ENCODE measurements around the gene CABP5.
"Not testable (repeated sequence)": the region's sequence is repeated elsewhere in the genome, so short reads cannot be mapped to it uniquely, and the experiment has no call there.

Gene CABP5

DNA sequence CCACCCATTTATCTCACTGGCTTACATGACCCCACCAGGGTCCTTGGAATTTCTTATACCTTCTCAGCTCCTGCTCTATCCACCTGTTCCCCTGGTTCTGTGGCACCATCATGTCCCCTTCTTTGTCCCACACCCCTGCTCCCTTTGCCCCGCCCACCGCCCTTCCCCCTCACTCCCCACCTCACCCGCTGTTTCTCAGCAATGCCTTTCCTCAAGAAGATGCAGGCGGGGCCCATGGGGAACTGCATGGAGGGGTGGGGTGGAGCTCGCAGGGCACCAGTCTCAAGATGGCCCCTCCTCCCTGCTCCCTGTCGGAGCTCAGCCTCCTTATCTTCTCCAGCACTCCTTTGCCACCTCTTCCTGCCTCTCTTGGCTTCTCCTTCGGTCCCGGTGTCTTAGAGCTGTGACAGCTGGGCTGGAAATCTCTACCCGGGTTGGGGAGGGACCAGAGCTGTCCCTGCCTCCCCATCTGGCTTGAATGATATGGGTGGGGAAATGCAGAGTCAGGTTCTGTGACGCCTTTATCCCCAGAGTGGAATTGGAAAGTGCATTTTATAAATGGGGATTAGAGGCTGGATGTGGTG, at the start of gene CABP5:
CABP5 (minus strand) TSS at position 405 of the 584 bp plus-strand sequence; CDS start at position 248, 157 bp downstream.
- no peak for DNase-seq (ENCODE audit: low read depth in 3 of 3)

DNA sequence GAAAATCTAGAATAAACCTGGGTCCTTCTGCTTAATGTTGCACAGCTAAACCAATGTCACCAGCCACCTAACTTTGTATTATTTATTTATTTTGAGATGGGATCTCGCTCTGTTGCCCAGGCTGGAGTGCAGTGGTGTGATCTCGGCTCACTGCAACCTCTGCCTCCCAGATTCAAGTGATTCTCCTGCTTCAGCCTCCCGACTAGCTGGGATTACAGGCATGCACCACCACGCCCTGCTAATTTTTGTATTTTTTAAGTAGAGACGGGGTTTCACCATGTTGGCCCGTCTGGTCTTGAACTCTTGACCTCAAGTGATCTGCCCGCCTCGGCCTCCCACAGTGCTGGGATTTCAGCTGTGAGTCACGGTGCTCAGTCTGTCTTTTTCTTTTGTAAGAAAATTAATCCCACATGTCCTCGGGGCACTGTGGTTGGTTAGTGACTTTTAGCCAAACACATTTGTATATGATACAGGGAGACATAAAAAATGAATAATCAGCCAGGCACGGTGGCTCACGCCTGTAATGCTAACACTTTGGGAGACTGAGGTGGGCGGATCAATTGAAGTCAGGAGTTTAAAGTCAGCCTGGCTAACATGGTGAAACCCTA, 47.3 kb upstream of the CABP5 start:
- not testable (repeated sequence) for DNase-seq (ENCODE audit: low read depth in 3 of 3)

DNA sequence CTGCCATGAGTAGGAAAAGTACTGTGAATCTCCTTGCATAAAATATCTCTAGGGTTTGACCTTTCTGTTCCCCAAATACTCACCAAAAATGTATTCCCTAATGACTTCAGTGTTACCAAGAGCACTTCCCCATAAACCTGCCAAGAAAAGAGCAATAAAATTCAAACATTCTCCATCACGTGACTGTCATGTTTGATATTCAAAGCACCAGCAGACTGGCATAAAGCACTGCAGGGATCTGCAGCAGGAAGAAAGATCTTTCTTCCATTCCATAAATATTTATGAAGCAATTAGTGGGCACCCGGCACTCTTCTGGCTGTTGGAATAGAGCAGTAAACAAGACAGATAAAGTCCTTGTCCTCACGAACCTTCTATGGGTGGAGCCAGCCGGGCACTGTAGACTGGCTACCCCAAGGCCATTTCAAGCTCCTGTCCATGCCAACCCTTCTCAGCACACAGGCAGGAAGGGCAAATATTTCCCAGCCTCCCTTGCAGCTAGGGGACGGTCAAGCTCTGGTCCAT, 46.5 kb upstream of the CABP5 start:
- DNase-seq (ENCODE audit: low read depth in 3 of 3), result no peak

DNA sequence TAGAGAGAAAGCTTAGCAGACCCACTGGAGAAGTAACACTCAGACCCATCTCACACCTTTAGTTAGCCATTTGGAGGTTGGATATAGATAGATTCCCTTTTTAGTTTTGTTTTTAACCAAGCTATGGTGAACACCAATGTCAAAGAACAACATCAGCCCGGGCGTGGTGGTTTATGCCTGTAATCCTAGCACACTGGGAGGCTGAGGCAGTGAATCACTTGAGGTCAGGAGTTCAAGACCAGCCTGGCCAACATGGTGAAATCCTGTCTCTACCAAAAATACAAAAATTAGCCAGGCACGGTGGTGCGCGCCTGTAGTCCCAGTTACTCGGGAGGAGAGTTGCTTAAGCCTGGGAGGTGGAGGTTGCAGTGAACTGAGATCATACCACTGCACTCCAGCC, 45.1 kb upstream of the CABP5 start:
- not testable (repeated sequence) for DNase-seq (ENCODE audit: low read depth in 3 of 3)

DNA sequence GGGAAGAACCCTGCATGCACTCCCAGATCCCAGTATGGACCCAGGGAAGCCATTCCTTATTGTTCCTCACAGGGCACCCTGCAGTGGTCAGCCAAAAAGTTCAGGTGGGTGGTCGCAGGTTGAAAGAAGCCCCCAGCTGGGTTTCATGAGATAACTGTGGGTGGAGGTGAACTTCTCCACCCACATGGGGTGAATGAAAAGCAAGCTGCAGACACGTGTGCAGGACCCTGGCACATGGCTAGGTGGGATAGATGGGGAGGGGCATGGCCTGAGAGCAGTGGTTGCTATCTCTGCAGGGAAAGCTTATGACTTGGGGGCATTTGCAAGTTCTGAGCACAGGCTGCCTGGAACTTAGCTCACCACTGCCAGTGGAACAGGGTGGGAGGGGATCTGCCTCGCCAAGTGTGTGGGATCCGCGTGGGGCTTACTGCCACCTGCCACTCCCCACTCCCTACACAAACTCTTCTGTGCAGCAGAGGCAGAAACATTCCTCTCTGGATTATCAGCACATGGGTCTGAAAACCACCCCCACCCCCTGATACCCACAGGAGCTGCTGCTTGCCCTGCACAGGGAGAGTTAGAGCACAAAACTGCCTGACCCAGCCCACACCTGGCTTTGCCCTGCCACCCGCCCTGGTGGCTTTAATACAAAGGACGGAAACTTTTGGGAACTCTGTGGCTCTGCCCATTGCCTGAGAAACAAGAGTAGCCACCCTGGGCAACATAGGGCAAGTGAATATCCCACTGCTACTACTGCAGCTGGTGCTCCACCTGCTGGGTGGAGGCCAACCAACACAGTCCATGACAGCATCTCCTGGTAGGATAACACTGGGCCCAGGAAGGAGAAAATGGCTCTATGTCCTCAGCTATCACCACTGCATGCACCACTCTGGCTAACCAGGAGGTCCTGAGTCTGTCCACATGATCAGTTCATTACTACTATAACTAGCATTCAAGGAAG, 42.3 kb upstream of the CABP5 start:
- no peak for DNase-seq (ENCODE audit: low read depth in 3 of 3)

DNA sequence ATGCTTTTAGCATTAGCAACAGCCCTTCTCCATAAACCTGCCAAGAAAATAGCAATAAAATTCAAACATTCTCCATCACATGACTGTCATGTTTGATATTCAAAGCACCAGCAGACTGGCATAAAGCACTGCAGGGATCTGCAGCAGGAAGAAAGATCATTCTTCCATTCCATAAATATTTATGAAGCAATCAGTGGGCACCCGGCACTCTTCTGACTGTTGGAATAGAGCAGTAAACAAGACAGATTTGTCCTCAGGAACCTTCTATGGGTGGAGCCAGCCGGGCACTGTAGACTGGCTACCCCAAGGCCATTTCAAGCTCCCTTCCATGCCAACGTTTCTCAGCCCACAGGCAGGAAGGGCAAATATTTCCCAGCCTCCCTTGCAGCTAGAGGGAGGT, 41.2 kb upstream of the CABP5 start:
- no peak for DNase-seq (ENCODE audit: low read depth in 3 of 3)

DNA sequence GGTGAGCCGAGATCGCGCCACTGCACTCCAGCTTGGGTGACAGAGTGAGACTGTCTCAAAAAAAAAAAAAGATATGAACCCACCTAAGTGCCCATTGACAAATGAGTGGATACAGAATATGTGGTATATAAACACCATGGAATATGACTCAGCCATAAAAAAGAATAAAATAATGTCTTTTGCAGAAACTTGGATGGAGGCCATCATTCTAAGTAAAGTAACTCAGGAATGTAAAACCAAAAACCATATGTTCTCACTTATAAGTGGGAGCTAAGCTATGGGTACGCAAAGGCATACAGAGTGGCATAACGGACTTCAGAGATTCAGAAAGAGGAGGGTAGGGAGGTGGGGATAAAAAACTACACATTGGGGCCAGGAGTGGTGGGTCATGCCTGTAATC, 37.2 kb upstream of the CABP5 start:
- DNase-seq (ENCODE audit: low read depth in 3 of 3), result no peak

DNA sequence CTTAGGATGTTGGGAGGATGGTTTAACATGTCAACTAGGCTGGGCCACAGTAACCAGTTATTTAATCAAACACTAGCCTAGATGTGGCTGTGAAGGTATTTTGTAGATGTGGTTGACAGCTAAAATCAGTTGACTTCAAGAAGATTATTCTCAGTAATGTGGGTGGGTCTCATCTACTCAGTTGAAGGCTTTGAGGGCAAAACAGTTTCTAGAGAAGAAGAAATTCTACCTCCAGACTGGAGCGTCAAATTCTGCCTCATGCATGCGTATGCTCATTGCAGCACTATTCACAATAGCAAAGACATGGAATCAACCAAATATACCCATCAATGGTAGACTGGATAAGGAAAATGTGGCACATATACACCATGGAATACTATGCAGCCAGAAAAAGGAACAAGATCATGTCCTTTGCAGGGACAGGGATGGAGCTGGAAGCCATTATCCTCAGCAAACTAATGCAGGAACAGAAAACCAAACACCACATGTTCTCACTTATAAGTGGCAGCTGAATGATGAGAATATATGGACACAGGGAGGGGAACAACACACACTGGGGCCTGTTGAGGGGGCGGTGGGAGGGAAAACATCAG, 26.4 kb upstream of the CABP5 start:
- DNase-seq (ENCODE audit: low read depth in 3 of 3), result not testable (repeated sequence)

DNA sequence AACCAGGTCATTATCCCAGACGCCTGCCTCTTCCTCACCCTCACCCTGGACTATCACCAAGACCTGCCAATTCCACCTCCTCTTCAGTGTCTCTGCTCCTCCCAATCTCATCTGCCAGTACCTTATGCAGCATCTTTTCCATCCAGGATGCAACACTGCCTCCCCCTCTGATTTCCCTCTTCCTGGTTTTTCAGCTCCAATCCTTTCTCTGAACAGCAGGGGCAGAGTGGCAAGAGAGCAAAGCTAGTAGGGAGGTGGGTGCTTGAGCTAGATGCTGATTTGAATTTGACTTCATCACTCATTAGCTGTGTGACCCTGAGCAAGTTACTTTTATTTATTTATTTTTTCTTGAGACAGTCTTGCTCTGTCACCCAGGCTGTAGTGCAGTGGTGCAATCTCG, 25.6 kb upstream of the CABP5 start:
- no peak for DNase-seq (ENCODE audit: low read depth in 3 of 3)

DNA sequence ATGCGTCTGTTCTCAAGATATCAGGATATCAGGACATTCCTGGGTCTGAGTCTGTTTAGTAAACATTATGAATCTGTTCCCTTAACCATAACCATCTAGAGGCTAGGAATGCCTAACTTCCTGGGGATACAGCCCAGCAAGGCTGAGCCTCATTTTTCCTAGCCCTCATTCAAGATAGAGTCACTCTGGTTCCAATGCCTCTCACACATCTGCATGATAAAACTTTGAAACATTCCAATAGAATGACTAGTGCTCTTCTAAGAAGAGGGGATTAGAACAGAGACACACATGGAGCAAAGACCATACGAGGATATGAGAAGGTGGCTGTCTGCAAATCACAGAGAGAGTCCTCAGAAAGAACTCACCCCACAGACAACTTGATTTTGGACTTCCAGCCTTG, 20.6 kb upstream of the CABP5 start:
- no peak for DNase-seq (ENCODE audit: low read depth in 3 of 3)

DNA sequence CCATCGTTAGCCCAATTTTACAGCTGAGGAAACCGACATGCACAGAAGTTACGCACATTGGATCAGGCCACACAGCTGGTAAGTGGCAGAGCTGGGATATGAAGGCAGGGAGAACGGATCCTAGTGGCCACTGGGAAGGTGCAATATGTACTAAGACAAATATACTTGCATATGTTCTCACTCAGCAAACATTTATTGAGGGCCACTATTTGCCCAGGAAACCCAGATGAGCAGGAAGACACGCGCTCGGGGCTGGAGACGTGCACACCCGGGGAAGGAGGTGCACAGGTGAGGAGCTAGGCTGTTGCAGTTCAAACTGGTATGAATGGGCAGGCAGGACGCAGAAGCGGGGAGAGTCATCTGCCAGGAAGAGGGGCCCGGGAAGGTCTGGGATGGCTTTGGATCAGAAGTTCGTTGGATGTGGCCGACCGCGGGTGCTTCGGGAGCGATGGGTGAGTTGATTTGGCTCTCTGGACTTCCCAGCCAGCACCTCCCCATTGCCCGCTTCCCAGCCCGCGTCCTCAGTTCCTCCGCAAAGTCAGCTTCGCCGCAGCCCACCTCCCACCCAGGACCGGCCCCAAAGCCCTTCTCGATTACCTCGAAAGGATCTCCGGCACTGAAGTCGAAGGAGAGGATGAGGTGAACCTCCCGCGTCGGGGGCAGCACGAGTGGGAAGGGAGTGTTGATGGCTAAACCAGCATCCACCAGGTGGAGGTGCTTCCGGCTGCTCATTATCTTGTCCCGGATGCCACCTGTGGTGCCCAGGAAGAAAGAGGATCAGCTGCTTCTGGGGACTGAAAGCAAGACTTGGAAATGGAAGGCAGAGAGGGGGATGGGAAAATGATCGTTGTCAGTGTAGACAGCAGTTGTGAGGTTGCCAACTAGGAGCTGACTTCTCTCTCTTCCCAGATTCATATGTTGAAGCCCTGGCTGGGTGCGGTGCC, 17.8 kb upstream of the CABP5 start:
- no peak for DNase-seq (ENCODE audit: low read depth in 3 of 3)

DNA sequence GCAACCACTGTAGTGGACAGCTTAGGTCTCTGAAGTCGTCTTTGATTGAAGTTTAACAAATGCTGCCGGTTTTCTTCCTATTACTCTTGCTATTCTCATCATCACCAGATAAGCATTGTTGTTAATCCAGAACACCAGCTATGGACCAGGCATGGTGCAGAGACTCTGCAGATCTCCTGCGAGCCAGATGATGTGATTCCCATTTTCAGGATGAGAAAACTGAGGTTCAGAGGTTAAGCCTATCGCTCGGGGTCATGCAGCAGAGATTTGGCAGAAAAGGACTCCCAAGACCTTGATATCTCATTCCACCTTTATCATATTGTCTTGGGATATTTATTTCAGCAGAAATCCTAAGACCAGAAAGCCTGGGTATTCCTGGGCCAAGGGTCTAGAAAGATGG, 16.5 kb upstream of the CABP5 start:
- no peak for DNase-seq (ENCODE audit: low read depth in 3 of 3)

DNA sequence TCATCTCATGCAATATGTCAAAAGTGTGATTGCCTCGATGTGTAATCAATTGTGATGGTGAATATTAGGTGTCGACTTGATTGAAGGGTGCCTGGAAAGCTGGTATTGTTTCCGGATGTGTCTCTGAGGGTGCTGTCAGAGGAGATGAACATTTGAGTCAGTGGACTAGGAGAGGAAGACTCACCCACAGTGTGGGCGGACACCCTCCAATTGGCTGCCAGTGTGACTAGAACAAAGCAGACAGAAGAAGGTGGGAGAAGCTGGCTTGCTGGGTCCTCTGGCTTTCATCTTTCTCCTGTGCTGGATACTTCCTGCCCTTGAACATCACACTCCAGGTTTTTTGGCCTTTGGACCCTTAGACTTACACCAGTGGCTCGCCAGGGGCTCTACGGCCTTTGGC, 15.5 kb upstream of the CABP5 start:
- no peak for DNase-seq (ENCODE audit: low read depth in 3 of 3)

DNA sequence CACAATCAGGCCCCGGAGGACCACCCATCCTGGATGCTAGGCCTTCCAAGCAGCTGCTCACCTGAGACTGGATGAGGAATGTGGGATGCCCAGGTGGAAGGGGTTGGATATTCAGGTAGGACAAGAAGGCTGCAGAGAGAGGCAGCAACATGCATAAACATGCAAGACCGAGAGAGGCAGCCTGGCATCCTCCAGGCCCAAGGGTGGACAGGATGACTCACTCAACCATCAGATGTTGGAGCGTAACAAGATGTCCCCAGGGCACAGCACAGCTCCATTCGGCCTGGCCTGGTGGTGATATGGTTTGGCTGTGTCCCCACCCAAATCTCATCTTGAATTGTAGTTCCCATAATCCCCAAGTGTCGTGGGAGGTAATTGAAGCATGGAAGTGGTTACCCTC, 10.0 kb upstream of the CABP5 start:
- no peak for DNase-seq (ENCODE audit: low read depth in 3 of 3)

DNA sequence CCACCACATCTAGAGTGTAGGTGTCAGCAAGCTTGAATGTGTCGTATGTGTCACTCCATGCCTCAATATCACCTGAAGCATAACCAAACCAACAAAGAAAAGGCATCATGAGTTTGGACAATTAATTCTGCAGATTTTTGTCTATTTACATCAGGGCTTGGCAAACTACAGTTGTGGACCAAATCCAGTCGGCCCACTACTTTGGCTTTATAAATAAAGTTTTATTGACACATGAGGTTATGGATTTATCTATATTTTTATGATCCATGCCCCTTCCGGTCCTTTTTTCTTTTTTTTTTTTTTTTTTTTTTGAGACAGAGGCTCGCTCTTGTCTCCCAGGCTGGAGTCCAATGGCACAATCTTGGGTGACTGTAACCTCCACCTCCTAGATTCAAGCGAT, 9.2 kb upstream of the CABP5 start:
- DNase-seq (ENCODE audit: low read depth in 3 of 3), result no peak

DNA sequence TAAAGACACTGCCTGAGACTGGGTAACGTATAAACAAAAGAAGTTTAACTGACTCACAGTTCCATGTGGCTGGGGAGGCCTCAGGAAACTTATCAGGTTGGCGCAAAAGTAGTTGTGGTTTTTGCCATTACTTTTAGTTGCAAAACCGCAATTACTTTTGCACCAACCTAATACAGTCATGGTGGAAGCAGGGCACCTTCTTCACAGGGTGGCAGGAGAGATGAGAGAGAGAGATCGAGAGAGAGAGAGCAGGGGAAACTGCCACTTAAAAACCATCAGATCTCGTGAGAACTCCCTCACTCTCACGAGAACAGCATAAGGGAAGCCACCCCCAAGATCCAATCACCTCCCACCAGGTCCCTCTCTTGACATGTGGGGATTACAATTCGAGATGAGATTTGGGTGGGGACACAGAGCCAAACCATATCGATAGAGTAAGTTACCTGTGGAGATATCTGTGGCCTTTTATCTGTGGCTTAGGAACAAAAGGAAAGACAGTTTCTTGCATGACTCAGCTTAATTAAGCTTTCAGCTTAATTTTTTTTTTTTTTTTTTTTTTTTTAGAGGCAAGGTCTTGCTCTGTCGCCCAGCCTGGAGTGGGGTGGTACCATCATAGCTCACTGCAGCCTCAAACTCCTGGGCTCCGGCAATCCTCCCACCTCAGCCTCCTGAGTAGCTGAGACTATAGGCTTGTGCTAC, 7.6 kb upstream of the CABP5 start:
- no peak for DNase-seq (ENCODE audit: low read depth in 3 of 3)

DNA sequence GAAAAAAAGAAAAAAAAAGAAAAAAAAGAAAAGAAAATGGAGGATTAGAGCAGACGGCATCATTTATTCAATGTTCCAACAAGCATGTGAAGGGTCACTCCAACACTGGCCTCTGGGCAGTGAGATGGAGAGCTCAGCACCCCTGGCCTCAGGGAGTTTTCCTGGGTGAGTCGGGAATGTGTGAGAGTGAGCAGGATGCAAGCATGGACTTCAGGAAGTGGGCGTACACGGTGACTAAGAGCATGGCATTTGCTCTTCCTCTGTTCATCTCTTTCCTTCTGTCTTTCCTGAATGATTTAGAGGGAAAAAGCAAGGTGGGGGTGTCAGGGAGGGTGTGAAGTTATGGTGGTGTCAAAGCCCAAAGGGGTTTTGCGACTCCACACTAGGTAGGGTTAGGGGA, 682 bp upstream of the CABP5 start:
- no peak for DNase-seq (ENCODE audit: low read depth in 3 of 3)

DNA sequence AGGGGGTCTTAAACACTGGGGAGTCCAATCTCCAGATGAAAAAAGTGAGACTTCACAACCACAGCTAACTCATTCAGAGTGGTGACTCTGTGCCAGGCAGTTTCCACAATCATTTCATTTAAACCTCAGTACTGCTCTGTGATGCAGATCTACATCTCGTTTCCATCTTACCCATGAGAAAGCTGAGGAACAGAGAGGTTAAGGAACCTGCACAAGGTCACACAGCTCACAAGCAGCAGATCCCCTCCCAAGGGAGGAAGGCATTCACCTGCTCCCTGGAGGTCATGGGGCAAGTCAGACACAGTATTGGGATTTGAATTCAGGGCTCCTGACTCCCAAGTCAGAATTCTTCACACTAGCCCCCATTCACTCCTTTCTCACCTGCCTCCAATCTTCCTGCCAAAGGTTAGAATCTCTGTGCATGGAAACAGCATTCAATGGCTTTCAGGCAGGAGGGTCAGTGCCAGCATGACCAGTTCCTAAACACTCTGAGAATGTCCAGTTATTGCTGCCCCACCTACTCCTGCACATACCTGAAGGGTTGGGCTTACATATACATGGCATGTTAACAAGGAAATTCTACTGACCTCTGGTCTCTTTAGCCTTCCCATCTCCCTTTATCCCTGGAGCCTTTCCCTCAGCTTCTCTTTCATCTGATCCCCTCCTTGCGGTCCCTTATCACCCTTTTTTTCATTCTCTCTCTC, 1.9 kb downstream of the CABP5 start:
- DNase-seq (ENCODE audit: low read depth in 3 of 3), result no peak

DNA sequence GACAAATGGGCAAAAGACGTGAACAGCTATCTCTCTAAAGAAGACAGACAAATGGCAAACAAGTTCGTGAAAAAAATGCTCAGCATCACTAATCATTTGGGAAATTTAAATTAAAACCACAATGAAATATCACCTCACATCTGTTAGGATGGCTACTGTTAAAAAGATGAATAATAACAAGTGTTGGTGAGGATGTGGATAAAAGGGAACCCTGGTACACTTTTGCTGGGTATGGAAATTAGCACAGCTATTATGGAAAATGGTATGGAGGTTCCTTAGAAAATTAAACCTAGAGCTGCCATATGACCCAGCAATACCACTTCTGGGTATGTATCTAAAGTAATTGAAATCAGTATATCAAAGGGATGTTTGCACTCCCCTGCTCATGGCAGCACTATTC, 7.1 kb downstream of the CABP5 start:
- no peak for DNase-seq (ENCODE audit: low read depth in 3 of 3)

DNA sequence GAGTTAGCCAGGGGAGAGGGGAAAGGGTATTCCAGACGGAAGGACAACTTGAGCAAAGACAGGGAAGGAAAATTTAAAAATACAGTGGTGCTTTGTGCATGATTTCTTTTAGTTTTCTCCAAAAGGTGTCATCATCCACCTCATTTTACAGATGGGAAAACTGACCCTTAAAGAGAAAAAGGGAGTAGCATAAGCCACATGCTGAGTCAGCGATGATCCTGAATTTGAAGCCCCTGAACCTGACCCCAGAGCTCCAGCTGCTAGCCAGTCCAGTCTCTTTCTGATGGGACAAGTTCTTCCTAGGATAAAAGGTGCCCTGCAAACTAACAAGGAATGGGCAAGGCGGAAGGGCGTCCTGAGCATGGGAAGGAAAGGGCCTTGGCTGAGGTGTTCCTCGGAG, 10.3 kb downstream of the CABP5 start:
- DNase-seq (ENCODE audit: low read depth in 3 of 3), result no peak
